ENCODE data around the gene CAMK1D. TPM values are rescaled to one million over a fixed set of nuclear protein-coding genes. Genes with fewer than 3 reads are reported as not detected.

Gene CAMK1D
- total and polyA plus RNA-seq, 2 of the 8 experiments (the other 6 are each of a cell fraction or from before 2014, with no cell fraction given), result 3.5 to 10.6 TPM

DNA sequence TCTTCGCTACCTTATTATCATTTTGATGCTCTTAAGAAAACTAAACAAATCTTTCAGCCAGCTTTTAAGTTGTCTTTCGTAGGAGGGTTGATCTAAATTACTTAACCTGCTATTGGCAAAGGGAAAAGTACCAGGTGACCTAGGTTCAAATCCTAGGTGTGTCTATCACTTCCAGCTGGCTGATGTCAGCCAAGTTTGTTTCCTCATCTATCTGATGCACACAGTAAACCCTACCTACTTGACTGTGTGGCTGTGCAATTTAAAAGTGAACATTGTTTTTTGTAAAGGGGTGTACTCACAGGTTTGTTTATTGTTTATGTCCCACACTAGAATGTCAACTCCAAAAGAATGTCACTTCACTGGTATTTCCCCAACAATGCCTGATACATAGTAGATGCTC, 21.9 kb upstream of the CAMK1D start (continued):
- TF ChIP-seq, protein P1, sequence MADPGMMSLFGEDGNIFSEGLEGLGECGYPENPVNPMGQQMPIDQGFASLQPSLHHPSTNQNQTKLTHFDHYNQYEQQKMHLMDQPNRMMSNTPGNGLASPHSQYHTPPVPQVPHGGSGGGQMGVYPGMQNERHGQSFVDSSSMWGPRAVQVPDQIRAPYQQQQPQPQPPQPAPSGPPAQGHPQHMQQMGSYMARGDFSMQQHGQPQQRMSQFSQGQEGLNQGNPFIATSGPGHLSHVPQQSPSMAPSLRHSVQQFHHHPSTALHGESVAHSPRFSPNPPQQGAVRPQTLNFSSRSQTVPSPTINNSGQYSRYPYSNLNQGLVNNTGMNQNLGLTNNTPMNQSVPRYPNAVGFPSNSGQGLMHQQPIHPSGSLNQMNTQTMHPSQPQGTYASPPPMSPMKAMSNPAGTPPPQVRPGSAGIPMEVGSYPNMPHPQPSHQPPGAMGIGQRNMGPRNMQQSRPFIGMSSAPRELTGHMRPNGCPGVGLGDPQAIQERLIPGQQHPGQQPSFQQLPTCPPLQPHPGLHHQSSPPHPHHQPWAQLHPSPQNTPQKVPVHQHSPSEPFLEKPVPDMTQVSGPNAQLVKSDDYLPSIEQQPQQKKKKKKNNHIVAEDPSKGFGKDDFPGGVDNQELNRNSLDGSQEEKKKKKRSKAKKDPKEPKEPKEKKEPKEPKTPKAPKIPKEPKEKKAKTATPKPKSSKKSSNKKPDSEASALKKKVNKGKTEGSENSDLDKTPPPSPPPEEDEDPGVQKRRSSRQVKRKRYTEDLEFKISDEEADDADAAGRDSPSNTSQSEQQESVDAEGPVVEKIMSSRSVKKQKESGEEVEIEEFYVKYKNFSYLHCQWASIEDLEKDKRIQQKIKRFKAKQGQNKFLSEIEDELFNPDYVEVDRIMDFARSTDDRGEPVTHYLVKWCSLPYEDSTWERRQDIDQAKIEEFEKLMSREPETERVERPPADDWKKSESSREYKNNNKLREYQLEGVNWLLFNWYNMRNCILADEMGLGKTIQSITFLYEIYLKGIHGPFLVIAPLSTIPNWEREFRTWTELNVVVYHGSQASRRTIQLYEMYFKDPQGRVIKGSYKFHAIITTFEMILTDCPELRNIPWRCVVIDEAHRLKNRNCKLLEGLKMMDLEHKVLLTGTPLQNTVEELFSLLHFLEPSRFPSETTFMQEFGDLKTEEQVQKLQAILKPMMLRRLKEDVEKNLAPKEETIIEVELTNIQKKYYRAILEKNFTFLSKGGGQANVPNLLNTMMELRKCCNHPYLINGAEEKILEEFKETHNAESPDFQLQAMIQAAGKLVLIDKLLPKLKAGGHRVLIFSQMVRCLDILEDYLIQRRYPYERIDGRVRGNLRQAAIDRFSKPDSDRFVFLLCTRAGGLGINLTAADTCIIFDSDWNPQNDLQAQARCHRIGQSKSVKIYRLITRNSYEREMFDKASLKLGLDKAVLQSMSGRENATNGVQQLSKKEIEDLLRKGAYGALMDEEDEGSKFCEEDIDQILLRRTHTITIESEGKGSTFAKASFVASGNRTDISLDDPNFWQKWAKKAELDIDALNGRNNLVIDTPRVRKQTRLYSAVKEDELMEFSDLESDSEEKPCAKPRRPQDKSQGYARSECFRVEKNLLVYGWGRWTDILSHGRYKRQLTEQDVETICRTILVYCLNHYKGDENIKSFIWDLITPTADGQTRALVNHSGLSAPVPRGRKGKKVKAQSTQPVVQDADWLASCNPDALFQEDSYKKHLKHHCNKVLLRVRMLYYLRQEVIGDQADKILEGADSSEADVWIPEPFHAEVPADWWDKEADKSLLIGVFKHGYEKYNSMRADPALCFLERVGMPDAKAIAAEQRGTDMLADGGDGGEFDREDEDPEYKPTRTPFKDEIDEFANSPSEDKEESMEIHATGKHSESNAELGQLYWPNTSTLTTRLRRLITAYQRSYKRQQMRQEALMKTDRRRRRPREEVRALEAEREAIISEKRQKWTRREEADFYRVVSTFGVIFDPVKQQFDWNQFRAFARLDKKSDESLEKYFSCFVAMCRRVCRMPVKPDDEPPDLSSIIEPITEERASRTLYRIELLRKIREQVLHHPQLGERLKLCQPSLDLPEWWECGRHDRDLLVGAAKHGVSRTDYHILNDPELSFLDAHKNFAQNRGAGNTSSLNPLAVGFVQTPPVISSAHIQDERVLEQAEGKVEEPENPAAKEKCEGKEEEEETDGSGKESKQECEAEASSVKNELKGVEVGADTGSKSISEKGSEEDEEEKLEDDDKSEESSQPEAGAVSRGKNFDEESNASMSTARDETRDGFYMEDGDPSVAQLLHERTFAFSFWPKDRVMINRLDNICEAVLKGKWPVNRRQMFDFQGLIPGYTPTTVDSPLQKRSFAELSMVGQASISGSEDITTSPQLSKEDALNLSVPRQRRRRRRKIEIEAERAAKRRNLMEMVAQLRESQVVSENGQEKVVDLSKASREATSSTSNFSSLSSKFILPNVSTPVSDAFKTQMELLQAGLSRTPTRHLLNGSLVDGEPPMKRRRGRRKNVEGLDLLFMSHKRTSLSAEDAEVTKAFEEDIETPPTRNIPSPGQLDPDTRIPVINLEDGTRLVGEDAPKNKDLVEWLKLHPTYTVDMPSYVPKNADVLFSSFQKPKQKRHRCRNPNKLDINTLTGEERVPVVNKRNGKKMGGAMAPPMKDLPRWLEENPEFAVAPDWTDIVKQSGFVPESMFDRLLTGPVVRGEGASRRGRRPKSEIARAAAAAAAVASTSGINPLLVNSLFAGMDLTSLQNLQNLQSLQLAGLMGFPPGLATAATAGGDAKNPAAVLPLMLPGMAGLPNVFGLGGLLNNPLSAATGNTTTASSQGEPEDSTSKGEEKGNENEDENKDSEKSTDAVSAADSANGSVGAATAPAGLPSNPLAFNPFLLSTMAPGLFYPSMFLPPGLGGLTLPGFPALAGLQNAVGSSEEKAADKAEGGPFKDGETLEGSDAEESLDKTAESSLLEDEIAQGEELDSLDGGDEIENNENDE (IDR thresholded peaks at IDR 0.05; ENCODE audit: insufficient replicate concordance, low read length), result no peak
- TF ChIP-seq CEBPB (IDR thresholded peaks at IDR 0.05; ENCODE audit: low read depth, low read length) (no peak), NRF1 (IDR thresholded peaks at IDR 0.05; ENCODE audit: low read depth, low read length) (no peak), RBBP5 (IDR thresholded peaks at IDR 0.05; ENCODE audit: borderline replicate concordance, low read depth, low read length) (no peak), JUN (IDR thresholded peaks at IDR 0.05; ENCODE audit: low read depth, low read length) (no peak), CREB1 (IDR thresholded peaks at IDR 0.05) (no peak), PHF8 (conservative IDR thresholded peaks at IDR 0.05; ENCODE audit: low read depth, low read length) (no peak), BCL11A (IDR thresholded peaks at IDR 0.05; ENCODE audit: low read depth in 2 of 2, low read length in 2 of 2) (no peak), JUND (IDR thresholded peaks at IDR 0.05; ENCODE audit: low read length) (no peak)

Measured in H1 (cell line).